HG03159 (cell line): ENCODE measurements around the gene COPS3.
"Not testable (repeated sequence)": the region's sequence is repeated elsewhere in the genome, so short reads cannot be mapped to it uniquely, and the experiment has no call there.

Source experiments
- ATAC-seq: cut with Tn5 transposase; IDR thresholded peaks from one replicate; pipeline ENCODE4 v1.9.1; 2021; ENCODE audit warnings: mild to moderate bottlenecking, moderate library complexity; ENCODE audit not compliant: unreplicated experiment

The COPS3 gene

DNA sequence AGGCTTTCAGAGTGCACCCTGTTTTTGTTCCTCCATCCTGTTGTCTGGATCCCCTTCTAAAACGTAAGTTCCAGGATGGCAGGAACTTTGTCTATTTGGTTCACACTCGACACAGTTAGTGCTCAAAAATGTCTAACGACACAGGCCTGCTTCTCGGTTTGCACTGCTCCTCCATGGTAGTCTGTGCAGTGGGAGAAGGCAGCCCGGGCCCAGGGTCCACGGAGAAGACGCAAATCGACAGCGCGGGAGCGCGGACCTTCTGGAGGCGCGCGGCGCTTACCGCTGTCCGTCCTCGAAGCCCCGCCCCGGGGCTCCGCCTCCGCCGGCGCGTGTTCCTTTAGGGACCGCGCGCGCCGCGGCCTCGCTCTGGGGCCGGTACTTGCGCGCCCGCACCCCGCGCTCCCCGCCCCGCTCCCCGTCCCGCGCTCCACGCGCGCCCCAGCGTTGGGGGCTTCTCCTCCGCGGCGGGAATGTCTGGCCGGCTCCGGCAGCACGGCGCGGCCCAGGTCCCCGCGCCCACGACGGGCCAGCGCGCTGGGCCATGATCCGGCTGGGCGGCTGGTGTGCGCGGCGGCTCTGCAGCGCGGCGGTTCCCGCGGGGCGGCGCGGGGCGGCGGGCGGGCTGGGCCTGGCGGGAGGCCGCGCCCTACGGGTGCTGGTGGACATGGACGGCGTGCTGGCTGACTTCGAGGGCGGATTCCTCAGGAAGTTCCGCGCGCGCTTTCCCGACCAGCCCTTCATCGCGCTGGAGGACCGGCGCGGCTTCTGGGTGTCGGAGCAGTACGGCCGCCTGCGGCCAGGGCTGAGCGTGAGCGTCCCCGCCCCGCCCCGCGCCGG lies 22.2 kb upstream of the COPS3 start, which contains the start of gene NT5M:
Gene NT5M (plus strand): TSS at position 364 of the 837 bp plus-strand sequence. CDS start 178 bp downstream, at position 542.
- peak; percentile 51 for ATAC-seq

- ATAC-seq = not testable (repeated sequence)
These were observed 20.6 kb upstream of the COPS3 start for GRCh38 chr17:17301659-17302058.

- no peak for ATAC-seq
These were observed 19.9 kb upstream of the COPS3 start for GRCh38 chr17:17300624-17301568.

GRCh38 chr17:17298108-17298507 lies 17.1 kb upstream of the COPS3 start:
- no peak for ATAC-seq

- ATAC-seq = no peak
These were observed 16.2 kb upstream of the COPS3 start for GRCh38 chr17:17297217-17297616.

DNA sequence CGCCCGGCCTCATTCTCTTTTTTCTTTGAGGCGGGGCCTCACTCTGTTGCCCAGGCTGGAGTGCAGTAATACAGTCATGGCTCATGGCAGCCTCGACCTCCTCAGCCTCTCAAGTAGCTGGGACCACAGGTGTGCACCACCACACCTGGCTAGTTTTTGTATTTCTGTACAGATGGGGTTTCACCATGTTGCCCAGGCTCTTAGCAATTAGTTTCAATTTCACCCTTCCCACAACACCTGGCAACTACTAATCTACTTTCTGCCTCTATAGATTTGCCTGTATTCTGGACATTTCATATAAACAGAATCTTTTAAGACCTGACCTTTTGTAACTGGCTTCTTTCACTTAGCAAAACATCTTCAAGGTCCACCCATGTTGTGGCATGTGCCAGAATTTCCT lies 14.1 kb upstream of the COPS3 start:
- ATAC-seq = no peak

DNA sequence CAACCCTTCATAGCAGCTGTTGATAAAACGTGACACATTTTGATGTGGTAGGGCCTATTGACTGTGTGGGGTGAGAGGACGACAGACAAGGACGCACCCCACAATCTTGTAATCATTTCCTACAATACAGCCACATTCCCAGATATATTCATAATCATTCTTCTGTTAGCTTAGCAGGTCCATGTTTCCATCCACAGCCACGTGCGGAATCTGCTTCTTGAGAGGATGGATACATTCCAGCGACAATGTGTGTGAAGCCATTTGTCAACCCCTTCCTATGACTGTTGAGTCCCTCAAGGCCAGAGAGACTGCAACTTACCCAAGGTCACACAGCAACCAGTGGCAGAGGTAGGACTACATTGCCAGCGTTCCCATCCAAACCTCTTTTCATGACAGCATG lies 8.7 kb upstream of the COPS3 start:
- no peak for ATAC-seq

- ATAC-seq = no peak
These were observed 8.0 kb upstream of the COPS3 start for GRCh38 chr17:17289086-17289485.

DNA sequence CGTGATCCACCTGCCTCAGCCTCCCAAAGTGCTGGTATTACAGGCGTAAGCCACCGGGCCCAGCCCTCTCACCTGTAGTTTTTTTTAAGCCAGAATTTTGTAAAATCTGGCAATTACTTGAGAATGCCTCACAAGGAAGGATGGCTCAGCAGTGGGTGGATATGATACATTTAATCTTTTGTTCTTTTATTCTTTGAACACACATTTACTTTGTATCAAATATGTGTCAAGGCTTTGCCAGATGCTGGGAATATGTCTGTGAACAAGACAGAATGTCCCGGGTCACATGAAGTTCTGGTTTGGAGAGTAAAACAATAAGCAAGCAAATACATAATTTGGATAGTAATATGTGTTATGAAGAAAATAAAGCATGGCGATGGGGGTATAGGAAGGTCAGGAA lies 4.9 kb upstream of the COPS3 start:
- no peak for ATAC-seq

GRCh38 chr17:17279316-17279715 lies 1.7 kb downstream of the COPS3 start:
- no peak for ATAC-seq

DNA sequence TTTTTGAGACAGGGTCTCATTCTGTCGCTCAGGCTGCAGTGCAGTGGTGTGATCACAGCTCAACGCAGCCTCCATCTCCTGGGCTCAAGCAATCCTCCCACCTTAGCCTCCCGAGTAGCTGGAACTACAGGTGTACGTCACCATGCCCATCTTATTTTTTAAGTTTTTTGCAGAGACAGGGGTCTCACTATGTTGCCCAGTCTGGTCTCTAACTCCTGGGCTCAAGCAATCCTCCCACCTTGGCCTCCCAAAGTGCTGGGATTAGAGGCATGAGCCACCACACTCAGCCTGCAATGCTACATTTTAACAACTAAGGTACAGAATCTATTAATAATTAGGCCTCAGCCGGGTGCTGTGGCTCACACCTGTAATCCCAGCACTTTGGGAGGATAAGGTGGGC lies 3.6 kb downstream of the COPS3 start:
- ATAC-seq = not testable (repeated sequence)

- ATAC-seq = no peak
These were observed 5.1 kb downstream of the COPS3 start for GRCh38 chr17:17275971-17276370.

GRCh38 chr17:17269926-17270773 lies 10.9 kb downstream of the COPS3 start:
- no peak for ATAC-seq

DNA sequence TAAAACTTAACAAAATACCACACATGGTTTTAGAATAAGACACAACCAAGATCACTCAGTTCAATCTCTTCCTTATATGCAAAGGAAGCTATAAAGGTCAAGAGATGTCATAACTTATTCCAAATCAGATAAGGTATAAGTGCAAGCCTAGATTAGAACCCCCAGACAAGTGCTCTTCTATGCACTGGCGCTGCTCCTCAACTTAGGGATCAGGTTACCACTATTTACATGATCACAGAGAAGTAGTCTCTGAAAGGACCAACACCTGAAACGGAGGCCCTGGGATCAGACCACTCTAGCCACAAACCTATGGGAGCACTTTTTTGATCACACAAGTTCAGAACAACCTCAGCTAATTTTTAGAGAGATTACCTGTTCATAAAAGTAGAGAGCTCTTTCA lies 16.6 kb downstream of the COPS3 start:
- ATAC-seq = no peak

GRCh38 chr17:17258998-17259397 lies 22.0 kb downstream of the COPS3 start:
- ATAC-seq = no peak

- no peak for ATAC-seq
These were observed 23.0 kb downstream of the COPS3 start for GRCh38 chr17:17258011-17258410.

DNA sequence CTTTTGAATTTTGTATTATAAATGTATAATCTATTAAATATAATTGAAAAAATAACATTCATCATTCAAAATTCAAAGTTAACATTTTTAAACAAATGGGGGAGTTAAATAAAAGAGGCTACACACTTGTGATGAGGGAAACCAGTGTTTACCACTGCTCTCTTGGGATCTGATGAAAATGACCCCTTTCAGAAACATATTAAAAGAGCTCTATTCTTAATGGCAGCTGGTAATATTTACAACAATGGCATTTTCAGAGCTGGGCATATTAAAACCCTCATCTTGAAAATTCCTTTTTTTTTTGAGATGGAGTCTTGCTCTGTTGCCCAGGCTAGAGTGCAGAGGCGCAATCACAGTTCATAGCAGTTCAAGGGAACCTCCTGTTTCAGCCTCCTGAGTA lies 24.7 kb downstream of the COPS3 start:
- ATAC-seq = no peak

- not testable (repeated sequence) for ATAC-seq
These were observed 25.4 kb downstream of the COPS3 start for GRCh38 chr17:17255689-17256088.

- ATAC-seq = no peak
These were observed 27.0 kb downstream of the COPS3 start for GRCh38 chr17:17254036-17254435.

DNA sequence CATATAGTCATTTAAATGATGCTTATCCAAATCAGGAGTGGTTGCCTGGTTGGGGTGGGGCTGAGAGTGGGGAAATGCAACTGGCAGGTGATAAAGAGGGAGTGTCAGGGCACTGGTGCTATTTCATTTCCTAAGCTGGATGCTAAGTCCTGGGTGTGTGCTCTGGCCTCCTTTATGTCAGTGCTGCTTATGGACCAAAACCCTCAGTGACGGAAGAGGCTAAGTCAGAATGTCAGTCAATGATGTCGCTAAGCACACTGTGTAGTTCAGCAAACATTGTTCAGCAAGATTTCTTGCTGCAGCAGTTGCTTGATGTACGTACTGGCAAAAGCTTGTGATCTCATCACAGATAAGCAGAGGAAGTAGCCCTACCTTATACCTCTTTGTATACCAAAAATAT lies 27.6 kb downstream of the COPS3 start:
- ATAC-seq = no peak

GRCh38 chr17:17252149-17252661 lies 28.8 kb downstream of the COPS3 start:
- ATAC-seq = no peak
